ENCODE data around the gene EYA2. TPM values are rescaled to one million over a fixed set of nuclear protein-coding genes. Genes with fewer than 3 reads are reported as not detected.

Gene EYA2
- polyA plus RNA-seq, 3 donors, result 0.04 to 0.16 TPM; not detected in 1

GRCh38 chr20:46948081-46948480, 53.4 kb downstream of the EYA2 start:
- WGBS (ENCODE audit: insufficient coverage), result no CpG with 5 or more reads among the region's 3 CpGs

DNA sequence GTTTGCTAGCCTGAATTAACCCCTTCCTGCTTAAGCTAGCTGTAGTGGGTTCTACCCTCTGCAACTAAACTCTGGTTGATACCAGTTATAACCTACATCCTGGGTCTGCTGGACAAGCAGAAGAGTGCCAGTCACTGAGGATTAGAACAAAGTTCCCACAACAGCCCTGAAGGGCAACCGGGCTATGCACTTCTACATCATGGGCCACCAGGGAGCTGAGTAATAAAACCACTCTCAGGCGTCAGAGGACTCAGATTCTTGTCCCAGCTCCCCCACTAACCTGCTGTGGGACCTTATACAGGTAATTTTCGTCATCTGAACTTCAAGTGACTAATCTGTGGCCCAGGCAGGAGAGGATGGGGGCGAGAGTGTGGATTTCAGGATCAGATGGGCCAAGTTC, 56.8 kb downstream of the EYA2 start:
- intact Hi-C loops (cut with micrococcal nuclease), result no loop called here
- Histone ChIP-seq H3K27ac (ENCODE audit: low read depth in 1 of 2, low read length in 2 of 2) (no peak overlapping the region), H3K27me3 (ENCODE audit: control insufficient read depth in 2 of 2, insufficient read depth in 2 of 2, low read length in 2 of 2) (no peaks in the 10 kb centered on the region), H3K4me2 (replicated peaks; ENCODE audit: extremely low read depth, low read length, poor library complexity, severe bottlenecking) (no peak overlapping the region), H3K4me1 (ENCODE audit: control insufficient read depth in 1 of 2, insufficient read depth in 2 of 2, low read length in 2 of 2) (no peaks in the 10 kb centered on the region), H4K20me1 (ENCODE audit: insufficient read depth, low read length) (no peaks in the 10 kb centered on the region), H3K4me3 (replicated peaks in 1 of 3; ENCODE audit: low read depth in 2 of 3, low read length in 3 of 3) (no peak overlapping the region), H3K9ac (ENCODE audit: insufficient read depth, low read length, poor library complexity, severe bottlenecking) (no peak overlapping the region), H2AFZ (ENCODE audit: insufficient read depth, low read depth, low read length, poor library complexity, severe bottlenecking) (no peak overlapping the region), H3K79me2 (ENCODE audit: insufficient read depth, low read length) (no peaks in the 10 kb centered on the region), H3K36me3 (replicated peaks in 1 of 2; ENCODE audit: control insufficient read depth in 1 of 2, insufficient read depth in 2 of 2, low read length in 2 of 2) (no peaks in the 10 kb centered on the region), H3K9me3 (replicated peaks in 1 of 2; ENCODE audit: control insufficient read depth in 1 of 2, insufficient read depth in 1 of 2, low read length in 2 of 2) (peaks cover 0 to 2% of the 10 kb centered on the region in 2 donors)
- no peak overlapping the region for H3K27ac Mint-ChIP-seq
- no peak overlapping the region for H3K4me3 Mint-ChIP-seq
- TF ChIP-seq, protein P1, sequence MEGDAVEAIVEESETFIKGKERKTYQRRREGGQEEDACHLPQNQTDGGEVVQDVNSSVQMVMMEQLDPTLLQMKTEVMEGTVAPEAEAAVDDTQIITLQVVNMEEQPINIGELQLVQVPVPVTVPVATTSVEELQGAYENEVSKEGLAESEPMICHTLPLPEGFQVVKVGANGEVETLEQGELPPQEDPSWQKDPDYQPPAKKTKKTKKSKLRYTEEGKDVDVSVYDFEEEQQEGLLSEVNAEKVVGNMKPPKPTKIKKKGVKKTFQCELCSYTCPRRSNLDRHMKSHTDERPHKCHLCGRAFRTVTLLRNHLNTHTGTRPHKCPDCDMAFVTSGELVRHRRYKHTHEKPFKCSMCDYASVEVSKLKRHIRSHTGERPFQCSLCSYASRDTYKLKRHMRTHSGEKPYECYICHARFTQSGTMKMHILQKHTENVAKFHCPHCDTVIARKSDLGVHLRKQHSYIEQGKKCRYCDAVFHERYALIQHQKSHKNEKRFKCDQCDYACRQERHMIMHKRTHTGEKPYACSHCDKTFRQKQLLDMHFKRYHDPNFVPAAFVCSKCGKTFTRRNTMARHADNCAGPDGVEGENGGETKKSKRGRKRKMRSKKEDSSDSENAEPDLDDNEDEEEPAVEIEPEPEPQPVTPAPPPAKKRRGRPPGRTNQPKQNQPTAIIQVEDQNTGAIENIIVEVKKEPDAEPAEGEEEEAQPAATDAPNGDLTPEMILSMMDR (IDR thresholded peaks at IDR 0.05), result no peak
- H3K27me3 Mint-ChIP-seq (ENCODE audit: low read depth in 3 of 3), result peaks cover 4 to 5% (median 5%) of the 10 kb centered on the region in 3 donors
- no peak for DNase-seq
- no peaks in the 10 kb centered on the region for H3K36me3 Mint-ChIP-seq
- peaks cover 0 to 4% (median 0%) of the 10 kb centered on the region in 7 donors for H3K9me3 Mint-ChIP-seq
- no peaks in the 10 kb centered on the region for H3K4me1 Mint-ChIP-seq
- WGBS (ENCODE audit: insufficient coverage), result 94% methylated on average over 2 of the region's 4 CpGs

More at GRCh38 chr20:46948081-46948480, 53.4 kb downstream of the EYA2 start:
- H4K20me1 ChIP-seq (ENCODE audit: insufficient read depth, low read length), result no peaks in the 10 kb centered on the region
- H2AFZ ChIP-seq (ENCODE audit: insufficient read depth, low read depth, low read length, poor library complexity, severe bottlenecking), result no peak overlapping the region
- intact Hi-C loops (cut with micrococcal nuclease), result no loop called here
- no peaks in the 10 kb centered on the region for H3K27me3 ChIP-seq (ENCODE audit: control insufficient read depth in 2 of 2, insufficient read depth in 2 of 2, low read length in 2 of 2)
- Mint-ChIP-seq H3K9me3 (peaks cover 0 to 4% (median 0%) of the 10 kb centered on the region in 7 donors), H3K4me1 (no peaks in the 10 kb centered on the region), H3K36me3 (no peaks in the 10 kb centered on the region), H3K27me3 (ENCODE audit: low read depth in 3 of 3) (peaks cover 0 to 12% (median 10%) of the 10 kb centered on the region in 3 donors), H3K4me3 (no peak overlapping the region), H3K27ac (no peak overlapping the region)
- H3K9me3 ChIP-seq (replicated peaks in 1 of 2; ENCODE audit: control insufficient read depth in 1 of 2, insufficient read depth in 1 of 2, low read length in 2 of 2), result no peaks in the 10 kb centered on the region
- no peak overlapping the region for H3K4me2 ChIP-seq (replicated peaks; ENCODE audit: extremely low read depth, low read length, poor library complexity, severe bottlenecking)
- no peak for DNase-seq
- H3K79me2 ChIP-seq (ENCODE audit: insufficient read depth, low read length), result no peaks in the 10 kb centered on the region
- TF ChIP-seq, protein P1 (IDR thresholded peaks at IDR 0.05), result no peak
- no peak overlapping the region for H3K4me3 ChIP-seq (replicated peaks in 1 of 3; ENCODE audit: low read depth in 2 of 3, low read length in 3 of 3)
- H3K36me3 ChIP-seq (replicated peaks in 1 of 2; ENCODE audit: control insufficient read depth in 1 of 2, insufficient read depth in 2 of 2, low read length in 2 of 2), result no peaks in the 10 kb centered on the region
- no peak overlapping the region for H3K9ac ChIP-seq (ENCODE audit: insufficient read depth, low read length, poor library complexity, severe bottlenecking)
- H3K27ac ChIP-seq (ENCODE audit: low read depth in 1 of 2, low read length in 2 of 2), result no peak overlapping the region
- no peaks in the 10 kb centered on the region for H3K4me1 ChIP-seq (ENCODE audit: control insufficient read depth in 1 of 2, insufficient read depth in 2 of 2, low read length in 2 of 2)

Data from CD14-positive monocyte (primary cell).